IMR-90 (cell line): ENCODE measurements around the gene EML3. TPM values are rescaled to one million over a fixed set of nuclear protein-coding genes. Genes with fewer than 3 reads are reported as not detected.

Source experiments
- ATAC-seq: fragments of 200-7000 bp; cut with Tn5 transposase; 2 replicates; pipeline ENCODE4 v1.9.1; 2020; ENCODE audit warnings: low read depth, mild to moderate bottlenecking, moderate library complexity
- BruUV-seq: library from RNA; stranded (reverse); fragments of 400-500 nt; replicated peaks from 2 replicates; lab custom pipeline; 2021; lab: Mats Ljungman, UMichigan
- CTCF ChIA-PET: fragments of 300-600 bp; formaldehyde crosslinking; extraction: SDS; loops from one replicate; lab custom pipeline; 2021; ENCODE audit warnings: antibody characterized with exemption; lab: Yijun Ruan, JAX
- POLR2A ChIA-PET: fragments of 300-600 bp; sonication (Branson Sonifier 250); formaldehyde crosslinking; loops from one replicate; lab custom pipeline; 2022; ENCODE audit warnings: antibody characterized with exemption; ENCODE audit not compliant: unreplicated experiment; lab: Charles Lee
- DNase-seq: peaks from one replicate; pipeline ENCODE4 v3.0.0; 2013
- H2AFZ ChIP-seq: replicated peaks from 2 replicates; pipeline ENCODE3; 2013; ENCODE audit warnings: low read length, mild to moderate bottlenecking; ENCODE audit not compliant: poor library complexity
- H2AK5ac ChIP-seq: 2 replicates; pipeline ENCODE4 v1.6.1; 2013; ENCODE audit warnings: low read depth, low read length, inconsistent platforms
- H2AK9ac ChIP-seq: replicated peaks from 2 replicates; pipeline ENCODE3; 2013; ENCODE audit warnings: mild to moderate bottlenecking, low read depth, low read length, moderate library complexity; ENCODE audit not compliant: poor library complexity
- H2BK120ac ChIP-seq: 2 replicates; pipeline ENCODE4 v1.6.1; 2013; ENCODE audit warnings: low read depth, low read length, inconsistent platforms
- H2BK15ac ChIP-seq: 3 replicates; pipeline ENCODE4 v1.6.1; 2013; ENCODE audit warnings: low read depth, low read length, inconsistent platforms
- H2BK20ac ChIP-seq: 2 replicates; pipeline ENCODE4 v1.6.1; 2013; ENCODE audit warnings: low read depth, mild to moderate bottlenecking, inconsistent platforms, low read length, moderate library complexity
- H2BK5ac ChIP-seq: 2 replicates; pipeline ENCODE4 v1.6.1; 2013; ENCODE audit warnings: mild to moderate bottlenecking, low read depth, low read length, inconsistent platforms; ENCODE audit not compliant: poor library complexity, severe bottlenecking
- H3K14ac ChIP-seq: replicated peaks from 2 replicates; pipeline ENCODE4 v1.6.1; 2013; ENCODE audit warnings: low read depth, low read length, inconsistent platforms
- H3K18ac ChIP-seq: 2 replicates; pipeline ENCODE4 v1.6.1; 2013; ENCODE audit warnings: low read depth, low read length, control low read depth
- H3K23ac ChIP-seq: 2 replicates; pipeline ENCODE4 v1.6.1; 2013; ENCODE audit warnings: low read depth, low read length, inconsistent platforms
- H3K27ac ChIP-seq: 2 replicates; pipeline ENCODE4 v1.5.1; 2013; ENCODE audit warnings: mild to moderate bottlenecking, control low read depth, low read length; ENCODE audit not compliant: insufficient read depth
- H3K27me3 ChIP-seq: 2 replicates; pipeline ENCODE4 v1.6.1; 2013; ENCODE audit warnings: low read length; ENCODE audit not compliant: control insufficient read depth, insufficient read depth
- H3K36me3 ChIP-seq: 2 replicates; pipeline ENCODE4 v1.6.1; 2013; ENCODE audit warnings: low read length, mixed read lengths; ENCODE audit not compliant: control insufficient read depth, insufficient read depth
- H3K4ac ChIP-seq: 2 replicates; pipeline ENCODE4 v1.6.1; 2013; ENCODE audit warnings: low read depth, low read length, inconsistent platforms
- H3K4me1 ChIP-seq: 2 replicates; pipeline ENCODE4 v1.6.1; 2013; ENCODE audit warnings: low read length, mixed read lengths; ENCODE audit not compliant: control insufficient read depth, insufficient read depth
- H3K4me2 ChIP-seq: 2 replicates; pipeline ENCODE4 v1.6.1; 2013; ENCODE audit warnings: low read depth, mild to moderate bottlenecking, control low read depth, low read length, moderate library complexity
- H3K4me3 ChIP-seq: 2 replicates; pipeline ENCODE4 v1.5.1; 2013; ENCODE audit warnings: low read depth, mild to moderate bottlenecking, control low read depth, low read length, moderate library complexity; ENCODE audit not compliant: insufficient read depth
- H3K56ac ChIP-seq: 2 replicates; pipeline ENCODE4 v1.6.1; 2013; ENCODE audit warnings: low read length, inconsistent platforms; ENCODE audit not compliant: insufficient read depth; ENCODE audit errors: extremely low read depth
- H3K79me1 ChIP-seq, 2 experiments: 2 replicates each; pipeline ENCODE4 v1.6.1; 2013; ENCODE audit warnings: low read length in 2 of 2, inconsistent platforms in 1 of 2, low read depth in 1 of 2
- H3K9ac ChIP-seq: 2 replicates; pipeline ENCODE4 v1.6.1; 2013; ENCODE audit warnings: low read depth, low read length, control low read depth
- H3K9me1 ChIP-seq: 2 replicates; pipeline ENCODE4 v1.6.1; 2013; ENCODE audit warnings: low read length, inconsistent platforms; ENCODE audit not compliant: insufficient read depth
- H3K9me3 ChIP-seq: 2 replicates; pipeline ENCODE4 v1.6.1; 2013; ENCODE audit warnings: low read length; ENCODE audit not compliant: control insufficient read depth, insufficient read depth
- H4K20me1 ChIP-seq: 2 replicates; pipeline ENCODE4 v1.6.1; 2013; ENCODE audit warnings: low read length, inconsistent platforms; ENCODE audit not compliant: insufficient read depth
- H4K5ac ChIP-seq: 2 replicates; pipeline ENCODE4 v1.6.1; 2013; ENCODE audit warnings: mild to moderate bottlenecking, low read depth, low read length, control low read depth
- H4K8ac ChIP-seq, 2 experiments: 2 replicates each; pipeline ENCODE4 v1.6.1; 2013; ENCODE audit warnings: low read depth in 2 of 2, low read length in 2 of 2, control low read depth in 1 of 2, inconsistent platforms in 1 of 2
- H4K91ac ChIP-seq: 2 replicates; pipeline ENCODE4 v1.6.1; 2013; ENCODE audit warnings: low read depth, low read length, inconsistent platforms; ENCODE audit not compliant: insufficient read depth
- CEBPB ChIP-seq: IDR thresholded peaks from 2 replicates; pipeline ENCODE4 v1.6.1; 2012; ENCODE audit warnings: low read depth, low read length, improper control_type of control experiment
- CHD1 ChIP-seq: IDR thresholded peaks from 2 replicates; pipeline ENCODE4 v1.6.1; 2012; ENCODE audit warnings: low read depth, low read length, improper control_type of control experiment
- MAFK ChIP-seq: IDR thresholded peaks from 2 replicates; pipeline ENCODE4 v1.6.1; 2012; ENCODE audit warnings: low read depth, low read length, improper control_type of control experiment
- MAZ ChIP-seq: IDR thresholded peaks from 2 replicates; pipeline ENCODE4 v1.6.1; 2012; ENCODE audit warnings: low read depth, mild to moderate bottlenecking, low read length, improper control_type of control experiment, moderate library complexity, borderline replicate concordance
- MXI1 ChIP-seq: IDR thresholded peaks from 2 replicates; pipeline ENCODE4 v1.6.1; 2012; ENCODE audit warnings: low read depth, mild to moderate bottlenecking, low read length, moderate library complexity, borderline replicate concordance
- POLR2A ChIP-seq: IDR thresholded peaks from 2 replicates; pipeline ENCODE4 v1.6.1; 2012; ENCODE audit warnings: mild to moderate bottlenecking, low read depth, low read length
- RCOR1 ChIP-seq: IDR thresholded peaks from 2 replicates; pipeline ENCODE4 v1.6.1; 2012; ENCODE audit warnings: mild to moderate bottlenecking, low read length, improper control_type of control experiment; ENCODE audit not compliant: insufficient replicate concordance
- RFX5 ChIP-seq: IDR thresholded peaks from 2 replicates; pipeline ENCODE4 v1.8.0; 2012; ENCODE audit warnings: low read depth, mild to moderate bottlenecking, low read length, moderate library complexity
- SMC3 ChIP-seq: fragments of 150-350 bp; IDR thresholded peaks from 2 replicates; pipeline ENCODE4 v1.6.1; 2016; ENCODE audit warnings: low read depth, mild to moderate bottlenecking, antibody characterized with exemption, low read length, moderate library complexity
- WGBS, 2 experiments: methylation state at CpG; one replicate each; pipeline versions ENCODE4 v1.1.5 to v1.1.7; 2013; ENCODE audit warnings: missing lambda C conversion rate in 2 of 2; ENCODE audit not compliant: insufficient read length in 1 of 2; ENCODE audit errors: extremely low coverage in 2 of 2; 5-methylcytosine and 5-hydroxymethylcytosine counted together
- dilution Hi-C: fragments of 300-500 bp; cut with HindIII; formaldehyde crosslinking; loops from one replicate; pipeline ENCODE4 v1.14.3; 2018; ENCODE audit warnings: low sequenced_read_pairs; ENCODE audit not compliant: unreplicated experiment
- in situ Hi-C: fragments of 300-500 bp; cut with MboI; formaldehyde crosslinking; loops from 3 replicates; pipeline ENCODE4 v1.14.3; 2019; ENCODE audit warnings: low sequenced_read_pairs, inconsistent platforms, mixed read lengths
- intact Hi-C: fragments of 100-400 bp; cut with micrococcal nuclease; formaldehyde crosslinking; loops from 2 replicates; pipeline ENCODE4 v1.10.0; 2022
- polyA plus RNA-seq, 3 experiments: library from polyadenylated mRNA; depleted of rRNA; stranded (reverse); fragments of >200 nt; gene quantifications; 2 replicates each; pipeline ENCODE4 v1.2.3, GENCODE V29; 2012; ENCODE audit warnings: low replicate concordance in 1 of 3
- total RNA-seq: library from RNA; depleted of rRNA; stranded (reverse); fragments of >200 nt; gene quantifications from 2 replicates; pipeline ENCODE4 v1.2.3, GENCODE V29; 2012
- TF ChIP-seq, protein P1 (sequence below): fragments of 150-350 bp; IDR thresholded peaks from 2 replicates; pipeline ENCODE4 v1.6.1; 2016; ENCODE audit warnings: low read depth, mild to moderate bottlenecking, low read length, moderate library complexity, borderline replicate concordance

EML3 gene
- total and polyA plus RNA-seq, 2 of the 4 experiments (the other 2 are of a cell fraction): 5.0 to 24.7 TPM

DNA sequence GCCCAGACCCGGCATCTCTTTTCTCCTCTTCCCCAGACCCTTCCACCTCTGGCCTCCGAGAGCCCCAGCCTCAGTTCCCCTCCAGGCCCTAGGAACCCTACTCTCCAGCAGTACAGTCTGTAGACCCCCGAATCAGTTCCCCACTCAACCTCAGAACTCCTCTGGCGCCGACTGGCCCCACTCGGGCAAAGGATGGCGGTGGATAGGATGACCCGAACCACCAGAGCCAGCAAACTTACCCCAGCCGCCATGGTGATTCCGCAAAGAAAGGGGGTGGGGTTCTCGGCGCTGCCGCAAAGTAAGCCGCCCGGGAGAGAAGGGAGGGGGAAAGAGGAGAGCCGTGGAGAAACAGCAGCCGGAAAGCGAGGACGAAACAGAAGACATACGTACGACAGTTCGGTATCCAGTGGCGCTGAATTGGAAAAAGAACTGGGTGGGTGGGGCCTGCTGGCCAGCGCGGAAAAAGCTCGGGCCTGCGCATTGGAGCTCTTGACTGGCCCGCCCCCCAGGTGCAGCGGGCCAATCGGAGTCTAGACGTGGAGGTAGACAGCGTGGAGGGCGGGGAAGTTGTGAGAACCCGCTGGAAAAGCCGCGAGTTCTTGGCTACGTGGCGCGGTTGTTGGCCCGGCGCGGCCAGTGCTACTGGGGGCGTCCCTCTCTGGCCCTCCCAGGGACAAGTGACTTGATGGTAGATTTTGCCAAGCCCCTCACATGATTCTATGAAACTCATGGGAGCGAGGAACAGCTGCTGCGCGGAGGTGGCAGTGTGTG is 38.8 kb downstream of the EML3 start, which contains the start of gene EEF1G (continued):
- TF ChIP-seq RFX5: no peak
- TF ChIP-seq MAZ: peak; percentile 96

DNA sequence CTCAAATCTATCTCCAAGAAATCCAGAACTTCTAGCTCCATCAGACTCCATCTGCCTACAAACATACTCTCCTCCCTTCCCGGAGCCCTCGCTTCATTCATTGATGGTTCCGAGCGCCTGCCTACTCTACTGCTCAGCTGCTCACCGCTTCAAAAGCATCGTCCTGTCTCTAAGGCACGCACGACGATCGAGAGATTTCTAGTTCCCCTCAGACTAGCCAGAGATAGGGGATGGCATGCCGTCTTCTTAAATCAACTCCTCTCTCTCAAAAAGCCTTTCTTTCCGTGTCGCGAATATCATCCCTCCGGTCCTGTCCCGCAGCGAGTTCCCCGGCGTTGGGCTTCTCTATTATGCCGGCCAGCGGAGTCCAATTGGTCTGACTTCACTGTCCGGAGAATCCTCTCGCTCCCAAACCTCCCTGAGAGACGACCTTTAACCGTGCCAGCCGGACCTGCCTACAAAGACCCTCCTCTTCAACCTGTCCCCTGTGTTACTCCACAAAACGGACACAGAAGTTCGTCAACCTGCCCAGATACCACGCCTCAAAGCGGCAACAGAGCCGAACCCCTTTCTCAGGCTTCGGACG is 39.5 kb downstream of the EML3 start:
- dilution Hi-C loops: no loop called here
- Histone ChIP-seq H3K79me1 (peaks cover 18 to 74% of the 10 kb centered on the region in 2 experiments), H3K4me1 (peaks cover 12% of the 10 kb centered on the region), H2BK120ac (no peak overlapping the region), H3K27me3 (no peaks in the 10 kb centered on the region), H3K4me3 (peak overlapping the region; percentile 74), H2BK5ac (peak overlapping the region; percentile 83), H2AK5ac (peak overlapping the region; percentile 96), H3K18ac (peak overlapping the region; percentile 2; the same call in 1 of the 2 replicates), H2BK20ac (no peak overlapping the region), H3K4ac (peak overlapping the region; percentile 95), H2AFZ (peak overlapping the region; percentile 79), H3K14ac (peak overlapping the region; percentile 84), H3K4me2 (peak overlapping the region; percentile 90), H3K56ac (peak overlapping the region; percentile 90), H4K5ac (no peak overlapping the region; the same call in 1 of the 2 replicates), H3K27ac (peak overlapping the region; percentile 73), H3K9ac (peak overlapping the region; percentile 86), H3K9me1 (peaks cover 11% of the 10 kb centered on the region), H2BK15ac (no peak overlapping the region), H2AK9ac (peak overlapping the region; percentile 100), H3K23ac (peak overlapping the region; percentile 99), H3K36me3 (peaks cover 50% of the 10 kb centered on the region), H3K9me3 (no peaks in the 10 kb centered on the region), H4K20me1 (peaks cover 44% of the 10 kb centered on the region), H4K8ac (peak overlapping the region; percentile 16 to 81; a peak in 2 of 4 replicates), H4K91ac (peak overlapping the region; percentile 62)
- DNase-seq (no peak), ATAC-seq (no peak; the same call in 1 of the 2 replicates)
- in situ Hi-C loops: no loop called here
- ChIA-PET POLR2A (interaction anchor here (0.5 to 1.6 kb wide), 12 partner anchors 9 to 136 kb away, joined by 3 to 15 read pairs (median 3); partner anchors contain the start of genes C11orf98, CSKMT, GANAB and LRRN4CL), CTCF (interaction anchor here (1.2 to 1.5 kb wide), 2 partner anchors 13 to 30 kb away, joined by 6 to 8 read pairs; no protein-coding TSS in a partner anchor)
- WGBS, 2 experiments: 1% methylated on average over 20 of the region's 33 CpGs; no CpG with 5 or more reads in 1 of the 2 experiments
- intact Hi-C loops: no loop called here
- TF ChIP-seq MXI1 (no peak), RFX5 (no peak), CEBPB (no peak), CHD1 (no peak), SMC3 (no peak), RCOR1 (no peak), MAFK (no peak), POLR2A (no peak), MAZ (no peak)
- TF ChIP-seq, protein P1, sequence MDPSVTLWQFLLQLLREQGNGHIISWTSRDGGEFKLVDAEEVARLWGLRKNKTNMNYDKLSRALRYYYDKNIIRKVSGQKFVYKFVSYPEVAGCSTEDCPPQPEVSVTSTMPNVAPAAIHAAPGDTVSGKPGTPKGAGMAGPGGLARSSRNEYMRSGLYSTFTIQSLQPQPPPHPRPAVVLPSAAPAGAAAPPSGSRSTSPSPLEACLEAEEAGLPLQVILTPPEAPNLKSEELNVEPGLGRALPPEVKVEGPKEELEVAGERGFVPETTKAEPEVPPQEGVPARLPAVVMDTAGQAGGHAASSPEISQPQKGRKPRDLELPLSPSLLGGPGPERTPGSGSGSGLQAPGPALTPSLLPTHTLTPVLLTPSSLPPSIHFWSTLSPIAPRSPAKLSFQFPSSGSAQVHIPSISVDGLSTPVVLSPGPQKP: no peak
- no TSS peak for BruUV-seq
